Epithelial cell of esophagus (primary cell): ENCODE measurements around the gene SLC25A6.

Source experiments
- DNase-seq: peaks from one replicate; pipeline ENCODE4 v3.0.0; 2010; ENCODE audit warnings: low read depth
- H3K4me3 ChIP-seq: 2 replicates; pipeline ENCODE4 v1.5.1; 2011; ENCODE audit warnings: mild to moderate bottlenecking, low read length, control low read depth
- CTCF ChIP-seq: IDR thresholded peaks from 2 replicates; pipeline ENCODE4 v1.5.1; 2011; ENCODE audit warnings: low read depth, mild to moderate bottlenecking, low read length, control low read depth, inconsistent platforms; ENCODE audit not compliant: insufficient read depth; ENCODE audit errors: missing control alignments

SLC25A6 gene

GRCh38 chrX:1389181-1389992 lies 2.5 kb downstream of the SLC25A6 start:
- no peak for TF ChIP-seq CTCF
- DNase-seq = no peak
- H3K4me3 ChIP-seq = no peak overlapping the region

DNA sequence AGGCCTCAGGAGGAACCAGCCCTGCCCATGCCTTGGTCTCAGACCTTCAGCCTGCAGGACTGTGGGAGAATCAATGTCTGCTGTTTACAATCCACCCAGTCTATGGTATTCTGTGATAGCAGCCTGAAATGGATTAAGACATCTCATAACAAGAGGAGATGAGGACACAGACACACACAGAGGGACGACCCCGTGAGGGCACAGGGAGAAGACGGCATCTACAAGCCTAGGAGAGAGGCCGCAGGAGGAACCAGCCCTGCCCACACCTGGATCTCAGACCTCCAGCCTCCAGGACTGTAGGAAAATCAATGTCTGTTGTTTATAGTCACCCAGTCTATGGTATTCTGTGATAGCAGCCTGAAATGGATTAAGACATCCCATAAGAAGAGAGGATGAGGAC lies 3.3 kb downstream of the SLC25A6 start:
- no peak for DNase-seq
- TF ChIP-seq CTCF = no peak
- no peak overlapping the region for H3K4me3 ChIP-seq

DNA sequence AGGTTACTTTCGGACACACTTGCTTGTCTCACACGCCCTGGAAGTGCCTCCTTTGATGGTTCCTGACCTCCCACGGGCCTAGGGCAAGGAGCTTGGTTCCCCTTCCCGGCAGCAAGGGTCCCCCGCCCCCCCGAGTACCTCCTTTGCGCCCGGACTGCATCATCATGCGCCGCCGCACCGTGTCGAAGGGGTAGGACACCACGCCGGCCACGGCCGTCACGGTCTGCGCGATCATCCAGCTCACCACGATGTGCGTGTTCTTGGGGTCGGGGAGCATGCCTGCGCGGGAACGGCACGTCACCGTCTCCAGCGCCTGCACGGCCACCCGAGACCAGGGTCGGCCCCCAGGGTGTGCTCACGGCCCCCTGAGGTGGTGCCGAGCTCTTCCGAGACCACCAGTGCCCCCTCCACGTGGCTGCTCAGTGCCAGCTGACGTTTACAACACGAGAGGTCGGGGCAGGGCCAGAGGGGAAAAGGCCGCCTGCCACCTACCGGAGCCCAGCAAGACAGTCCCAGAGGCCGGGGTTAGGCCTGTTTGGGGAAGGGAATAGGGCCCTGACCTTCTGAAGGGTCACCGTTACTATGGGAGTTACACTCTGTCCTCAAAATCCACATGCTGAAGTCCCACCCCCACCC lies 4.7 kb downstream of the SLC25A6 start:
- no peak for TF ChIP-seq CTCF
- no peak overlapping the region for H3K4me3 ChIP-seq
- no peak for DNase-seq

DNA sequence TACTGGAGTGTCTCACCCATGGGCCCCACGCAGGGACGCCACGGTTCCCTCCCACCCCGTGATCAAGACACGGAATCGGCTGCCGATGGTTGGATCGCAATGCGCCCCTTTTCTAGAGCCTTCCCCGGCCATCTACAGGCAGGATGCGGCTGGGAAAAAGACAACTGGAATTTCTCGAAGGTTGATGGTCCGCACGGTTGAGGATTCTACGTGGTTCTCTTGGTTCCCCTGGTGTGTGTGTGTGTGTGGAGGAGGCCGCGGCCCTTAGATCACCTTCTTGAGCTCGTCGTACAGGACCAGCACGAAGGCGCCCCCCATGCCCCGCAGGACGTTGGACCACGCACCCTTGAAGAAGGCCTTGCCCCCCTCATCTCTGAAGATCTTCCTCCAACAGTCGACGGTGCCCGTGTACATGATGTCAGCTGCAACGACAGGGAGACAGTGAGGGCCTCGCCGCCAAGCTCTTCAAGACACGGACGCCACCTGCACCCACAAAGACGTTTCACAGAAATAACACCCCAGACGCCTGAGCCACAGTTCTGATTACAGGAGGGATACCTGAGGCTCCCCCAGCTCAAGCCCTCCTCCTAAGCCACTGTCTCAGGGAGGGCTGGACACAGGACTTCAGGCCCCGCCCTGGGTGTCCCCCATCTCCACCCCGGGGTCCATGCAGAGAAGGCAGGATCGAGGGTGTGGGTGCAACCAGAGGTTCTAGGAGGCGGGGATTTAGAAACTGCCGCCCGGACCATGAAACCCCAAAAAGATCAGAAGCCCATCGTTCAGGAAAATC lies 5.4 kb downstream of the SLC25A6 start:
- TF ChIP-seq CTCF = no peak
- no peak overlapping the region for H3K4me3 ChIP-seq
- DNase-seq = no peak

- no peak for TF ChIP-seq CTCF
- no peak for DNase-seq
- no peak overlapping the region for H3K4me3 ChIP-seq
These were observed 6.4 kb downstream of the SLC25A6 start for GRCh38 chrX:1385253-1386223.

- no peak overlapping the region for H3K4me3 ChIP-seq
- no peak for DNase-seq
- TF ChIP-seq CTCF = no peak
These were observed 7.2 kb downstream of the SLC25A6 start for GRCh38 chrX:1384658-1385252.
